ENCODE measurements around the gene MTA1.

MTA1 gene

DNA sequence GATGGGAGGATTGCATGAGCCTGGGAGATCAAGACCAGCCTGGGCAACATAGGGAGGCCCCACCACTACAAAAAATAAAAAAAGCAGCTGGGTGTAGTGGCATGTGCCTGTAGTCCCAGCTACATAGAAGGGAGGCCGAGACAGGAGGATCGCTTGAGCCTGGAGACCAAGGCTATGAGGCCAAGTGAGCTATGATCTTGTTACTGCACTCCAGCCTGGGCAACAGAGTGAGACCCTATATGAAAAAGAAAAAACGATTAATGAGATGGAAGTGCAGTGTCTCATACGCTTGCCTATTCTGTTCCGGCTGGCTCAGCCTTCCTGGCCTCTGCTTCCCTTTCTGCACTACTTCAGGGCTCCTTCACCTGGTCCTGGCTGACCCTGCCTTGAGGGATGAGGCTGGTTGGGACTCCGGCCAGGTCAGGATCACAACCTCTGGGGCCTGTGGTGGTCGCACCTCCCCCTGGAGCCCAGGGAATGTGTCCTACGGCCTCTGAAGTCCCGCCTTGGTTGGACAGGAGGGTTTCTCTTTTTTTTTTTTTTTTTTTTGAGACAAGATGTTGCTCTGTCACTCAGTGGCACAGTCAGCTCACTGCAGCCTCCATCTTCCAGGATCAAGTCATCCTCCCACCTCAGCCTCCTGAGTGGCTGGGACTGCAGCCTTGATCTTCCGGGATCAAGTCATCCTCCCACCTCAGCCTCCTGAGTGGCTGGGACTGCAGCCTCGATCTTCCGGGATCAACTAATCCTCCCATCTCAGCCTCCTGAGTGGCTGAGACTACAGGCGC lies 82.1 kb downstream of the MTA1 start:
- DNase-seq = no peak

DNA sequence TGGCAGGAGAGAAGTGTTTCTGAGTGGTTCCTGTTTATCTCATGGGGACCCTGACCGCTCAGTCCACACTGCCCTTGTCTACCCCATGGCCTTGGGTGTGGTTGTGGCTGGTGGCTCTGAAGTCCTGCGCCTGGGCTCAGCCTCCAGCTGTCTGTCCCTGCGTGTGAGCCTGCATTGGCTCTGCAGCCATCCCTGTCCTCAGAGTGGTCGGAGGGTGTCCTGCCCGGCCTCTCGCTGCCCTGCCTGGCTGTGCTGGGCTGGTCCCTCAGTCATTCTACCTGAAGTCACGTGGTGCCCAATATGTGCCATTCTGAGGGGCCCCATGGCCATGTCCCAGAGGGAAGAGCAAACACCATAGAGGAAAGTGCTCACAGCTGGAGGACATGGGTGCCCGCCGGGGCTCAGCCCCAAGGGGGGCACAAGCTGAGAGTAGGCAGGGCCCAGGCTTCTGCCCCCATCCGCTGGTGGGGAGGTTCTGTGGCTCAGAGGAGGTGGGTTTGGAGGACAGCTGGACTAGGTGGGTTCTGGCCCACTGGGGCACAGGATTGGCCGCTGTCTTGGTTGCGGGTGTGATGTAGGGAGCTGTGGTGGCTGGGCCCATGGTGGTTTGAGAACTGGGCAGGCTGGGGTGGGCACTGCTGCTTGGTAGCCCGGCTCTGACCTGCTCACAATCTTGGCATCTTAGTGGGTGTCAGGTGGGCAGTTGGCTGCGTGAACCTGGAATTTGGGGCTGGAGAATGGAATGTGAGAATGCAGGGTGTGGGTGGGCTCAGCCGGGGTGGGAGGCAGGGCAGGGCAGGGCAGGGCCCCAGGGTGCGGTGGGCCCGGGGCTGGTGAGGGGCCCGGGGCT lies 83.0 kb downstream of the MTA1 start:
- no peak for DNase-seq

DNA sequence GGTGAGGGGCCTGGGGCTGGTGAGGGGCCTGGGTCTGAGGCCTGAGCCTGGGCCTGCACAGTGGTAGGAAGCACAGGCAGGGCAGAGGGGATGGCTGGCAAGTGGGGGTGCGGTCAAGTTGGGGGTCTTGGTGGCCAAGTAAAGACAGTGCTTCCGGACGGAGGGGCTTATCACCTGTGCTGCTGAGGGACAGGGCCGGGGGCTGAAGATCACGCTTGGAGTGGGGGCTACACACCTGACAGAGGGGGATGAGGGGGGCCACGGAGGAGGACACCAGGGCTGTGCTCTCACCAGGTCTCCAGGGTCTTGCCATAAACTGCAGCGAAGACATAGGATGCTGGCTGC lies 83.6 kb downstream of the MTA1 start:
- DNase-seq = no peak

DNA sequence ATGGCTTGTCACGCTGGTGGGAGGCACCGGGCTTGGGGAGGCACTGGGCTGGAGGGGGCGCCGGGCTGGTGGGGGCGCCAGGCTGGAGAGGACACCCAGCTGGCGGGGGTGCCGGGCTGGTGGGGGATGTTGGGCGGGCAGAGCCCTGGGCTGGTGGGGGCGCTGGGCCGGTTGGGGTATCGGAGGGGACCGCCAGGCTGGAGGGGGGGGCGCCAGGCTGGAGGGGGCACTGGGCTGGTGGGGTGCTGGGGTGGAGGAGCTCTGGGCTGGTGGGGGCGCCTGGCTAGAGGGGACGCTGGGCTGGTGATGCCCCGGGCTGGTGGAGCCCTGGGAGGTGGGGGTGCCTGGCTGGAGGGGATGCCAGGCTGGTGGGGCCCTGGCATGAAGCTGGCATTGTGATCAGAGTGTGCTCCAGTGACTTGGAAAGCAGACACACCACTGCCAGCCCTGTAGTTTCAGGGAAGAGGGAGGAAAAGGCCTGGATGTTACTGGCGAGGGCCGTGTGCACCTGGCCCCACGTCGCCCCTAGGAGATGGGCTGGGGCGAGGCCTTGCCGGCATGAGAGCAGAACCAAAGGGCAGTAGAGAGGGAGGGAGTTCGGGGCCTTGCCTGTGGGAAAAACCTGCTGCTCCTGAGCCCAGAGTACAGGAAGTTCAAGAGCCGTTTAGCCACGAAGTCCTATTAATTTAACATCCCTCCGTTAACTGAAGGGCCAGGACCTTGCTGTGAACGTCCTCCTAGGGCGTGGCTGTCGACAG lies 84.5 kb downstream of the MTA1 start:
- no peak for DNase-seq

DNA sequence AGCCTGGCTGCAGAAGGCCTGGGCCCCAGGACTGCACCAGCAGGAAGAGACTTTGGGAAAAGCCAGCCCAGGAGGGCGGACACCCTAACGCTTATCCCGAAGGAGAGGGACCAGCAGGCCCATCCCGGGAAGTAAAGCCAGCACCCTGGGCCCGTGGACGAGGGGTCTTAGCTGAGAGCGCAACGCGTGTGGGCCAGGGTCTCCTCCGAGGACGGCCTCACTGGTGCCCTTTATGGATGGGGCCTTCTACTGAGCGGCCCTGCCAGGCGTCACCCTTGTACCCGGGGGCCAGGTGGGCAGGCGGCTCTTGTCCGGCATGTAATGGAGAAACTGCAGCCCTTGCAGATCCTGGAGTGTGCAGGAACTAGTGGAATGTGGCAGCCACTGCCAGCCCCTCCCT lies 85.5 kb downstream of the MTA1 start:
- no peak for DNase-seq

DNA sequence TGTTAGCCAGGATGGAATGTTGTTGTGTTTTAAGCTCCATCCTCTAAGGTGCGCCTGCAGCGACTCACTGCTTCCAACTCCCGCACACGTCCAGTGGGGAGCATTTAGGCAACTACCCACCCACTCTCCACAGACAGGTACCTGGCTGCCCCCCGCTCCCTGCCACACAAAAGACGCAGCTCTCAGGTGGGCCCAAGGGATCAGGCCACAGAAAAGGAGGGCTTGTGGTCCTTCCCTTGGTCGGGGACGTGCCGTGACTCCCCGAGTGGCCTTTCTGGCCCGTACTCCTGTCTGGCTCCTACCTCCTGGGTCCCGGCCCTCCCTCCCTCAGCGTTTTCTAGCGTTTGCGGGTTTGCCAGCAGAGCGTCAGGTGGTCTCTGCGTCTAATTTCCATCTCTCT lies 87.6 kb downstream of the MTA1 start:
- no peak for DNase-seq

DNA sequence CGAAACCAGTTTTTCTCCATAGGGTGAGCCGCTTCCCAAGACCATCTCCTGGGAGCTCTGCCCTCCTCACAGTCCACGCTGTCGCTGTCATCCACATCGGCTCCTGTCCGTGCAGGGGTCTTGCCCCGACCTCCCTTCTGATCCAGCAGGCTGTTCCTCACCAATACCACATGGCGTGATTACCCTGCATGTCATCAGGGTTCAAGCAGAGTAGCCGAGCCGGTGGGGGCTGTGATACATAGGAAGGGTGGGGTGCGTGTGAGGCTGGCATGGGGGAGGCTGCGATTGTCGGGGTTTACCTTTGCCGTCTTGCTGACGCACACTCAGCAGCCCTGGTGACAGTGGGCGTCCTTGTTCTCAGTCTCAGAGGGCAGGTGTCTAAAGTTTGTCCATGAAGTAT lies 88.4 kb downstream of the MTA1 start:
- no peak for DNase-seq

DNA sequence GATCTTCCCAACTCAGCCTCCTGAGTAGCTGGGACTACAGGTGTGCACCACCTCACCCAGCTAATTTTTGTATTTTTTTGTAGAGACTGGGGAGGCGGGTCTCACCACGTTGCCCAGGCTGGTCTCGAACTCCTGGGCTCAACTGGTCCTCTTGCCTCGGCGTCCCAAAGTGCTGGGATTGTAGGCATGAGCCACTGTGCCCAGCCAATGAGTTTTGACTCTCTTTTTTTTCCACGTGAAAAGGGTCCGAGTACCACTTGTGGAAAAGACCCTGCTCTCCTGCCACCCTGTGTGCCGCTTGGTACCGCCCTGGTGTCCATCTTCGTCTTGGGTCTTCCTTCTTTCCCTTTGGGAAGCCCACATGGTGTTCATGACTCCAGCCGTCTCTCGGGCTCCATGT lies 89.0 kb downstream of the MTA1 start:
- no peak for DNase-seq

DNA sequence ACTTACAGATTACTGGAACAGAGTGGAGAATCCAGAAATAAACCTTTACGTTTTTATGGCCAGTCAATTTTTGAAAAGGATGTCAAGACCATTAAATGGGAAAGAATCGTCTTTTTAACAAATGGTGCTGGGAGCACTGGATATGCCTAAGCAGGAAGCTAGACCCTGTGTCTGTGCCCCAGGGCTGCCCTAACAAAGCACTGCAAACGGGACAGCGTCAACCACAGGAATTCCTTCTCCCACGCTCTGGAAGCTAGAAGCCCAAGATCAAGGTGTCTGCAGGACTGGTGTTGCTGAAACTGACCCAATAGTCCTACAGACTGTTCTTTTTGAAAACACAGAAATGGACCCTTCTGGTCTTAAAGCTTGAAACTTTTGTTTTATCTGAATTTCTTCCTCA lies 97.5 kb downstream of the MTA1 start:
- no peak for DNase-seq

DNA sequence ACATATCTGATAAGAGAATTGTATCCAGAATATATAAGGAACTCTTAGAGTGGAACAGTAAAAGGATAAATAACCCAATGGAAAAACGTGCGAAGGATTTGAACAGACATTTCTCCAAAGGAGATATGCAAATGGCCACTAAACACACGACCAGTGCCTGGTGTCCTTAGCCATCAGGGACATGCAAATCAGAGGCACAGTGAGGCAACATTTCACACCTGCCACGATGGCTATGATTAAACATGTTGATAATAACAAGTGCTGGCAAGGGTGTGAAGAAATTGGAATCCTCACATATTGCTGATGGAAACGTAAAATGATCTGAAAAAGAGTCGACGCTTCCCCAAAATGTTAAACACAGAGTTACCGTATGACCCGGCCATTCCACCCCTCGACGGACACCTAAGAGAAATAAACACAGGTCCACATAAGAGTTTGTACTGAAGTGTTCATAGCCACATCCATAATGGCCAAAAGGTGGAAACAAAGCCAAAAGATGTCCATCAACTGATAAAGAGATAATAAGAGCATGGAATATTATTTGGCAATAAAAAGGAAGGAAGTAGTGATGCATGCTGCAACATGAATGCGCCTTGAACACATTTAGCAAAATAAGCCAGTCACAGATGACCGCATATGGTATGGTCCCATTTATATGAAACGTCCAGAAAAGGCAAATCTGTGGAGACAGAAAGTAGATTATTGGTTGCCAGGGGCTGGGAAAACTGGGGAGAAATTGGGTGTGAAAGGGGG lies 100.5 kb downstream of the MTA1 start:
- DNase-seq = no peak

Data from cerebellar nuclear complex (tissue), 1 donor.